HG02852 (cell line): ENCODE results near the gene MLXIPL.
"Not testable (repeated sequence)": the region's sequence is repeated elsewhere in the genome, so short reads cannot be mapped to it uniquely, and the experiment has no call there.

Experiments
- ATAC-seq: cut with Tn5 transposase; IDR thresholded peaks from one replicate; pipeline ENCODE4 v1.9.1; 2021; ENCODE audit warnings: mild to moderate bottlenecking, moderate library complexity; ENCODE audit not compliant: unreplicated experiment

MLXIPL gene

GRCh38 chr7:73556208-73557107 lies 67.9 kb downstream of the MLXIPL start:
- ATAC-seq: no peak

GRCh38 chr7:73555411-73555982 lies 68.8 kb downstream of the MLXIPL start:
- ATAC-seq: no peak

GRCh38 chr7:73550093-73550492 lies 74.2 kb downstream of the MLXIPL start:
- ATAC-seq: not testable (repeated sequence)

- no peak for ATAC-seq
Measured at GRCh38 chr7:73549176-73549575, 75.1 kb downstream of the MLXIPL start.

- ATAC-seq: no peak
Measured at GRCh38 chr7:73547841-73548240, 76.5 kb downstream of the MLXIPL start.

- ATAC-seq: no peak
Measured at GRCh38 chr7:73544678-73545077, 79.6 kb downstream of the MLXIPL start.
